H1 (cell line): Measurements from ENCODE around the gene ZBTB38.

Experiments
- CTCF ChIP-seq, 3 experiments: IDR thresholded peaks; 1 replicate in 2 of 3; 2 replicates in 1 of 3; pipeline versions ENCODE4 v1.5.1 to v1.6.1; 2011; ENCODE audit warnings: low read length in 3 of 3, mild to moderate bottlenecking in 3 of 3, inconsistent platforms in 2 of 3, low read depth in 1 of 3, moderate library complexity in 1 of 3; ENCODE audit not compliant: insufficient read depth in 1 of 3; ENCODE audit errors: control extremely low read depth in 1 of 3
- EGR1 ChIP-seq: IDR thresholded peaks from 2 replicates; pipeline ENCODE4 v1.6.1; 2011; ENCODE audit warnings: low read depth, low read length, borderline replicate concordance
- EP300 ChIP-seq, 2 experiments: IDR thresholded peaks; 1 replicate in 1 of 2; 2 replicates in 1 of 2; pipeline ENCODE4 v1.6.1; 2011 to 2012; ENCODE audit warnings: low read depth in 2 of 2, low read length in 2 of 2, mild to moderate bottlenecking in 2 of 2, borderline replicate concordance in 1 of 2, inconsistent platforms in 1 of 2, moderate library complexity in 1 of 2
- EZH2 ChIP-seq: fragments of 200-600 bp; sonication (generic); IDR thresholded peaks from 2 replicates; pipeline ENCODE4 v1.7.1; 2012; ENCODE audit warnings: low read depth, mild to moderate bottlenecking, moderate library complexity, low read length, inconsistent platforms; ENCODE audit not compliant: severe bottlenecking
- PHF8 ChIP-seq: fragments of 200-600 bp; sonication (generic); conservative IDR thresholded peaks from 2 replicates; pipeline ENCODE4 v1.7.1; 2012; ENCODE audit warnings: low read depth, mild to moderate bottlenecking, inconsistent platforms, low read length, moderate library complexity
- POU5F1 ChIP-seq: IDR thresholded peaks from 2 replicates; pipeline ENCODE4 v1.6.1; 2011; ENCODE audit warnings: low read depth, mild to moderate bottlenecking, low read length, moderate library complexity
- RAD21 ChIP-seq, 2 experiments: IDR thresholded peaks in 1 of 2; conservative IDR thresholded peaks in 1 of 2; 2 replicates each; pipeline ENCODE4 v1.6.1; 2011; ENCODE audit warnings: low read depth in 2 of 2, low read length in 2 of 2, improper control_type of control experiment in 1 of 2, inconsistent platforms in 1 of 2, mild to moderate bottlenecking in 1 of 2, moderate library complexity in 1 of 2
- SP2 ChIP-seq: IDR thresholded peaks from 2 replicates; pipeline ENCODE4 v1.6.1; 2012; ENCODE audit warnings: mild to moderate bottlenecking, low read length, inconsistent platforms
- TAF1 ChIP-seq: IDR thresholded peaks from 2 replicates; pipeline ENCODE4 v1.6.1; 2011; ENCODE audit warnings: mild to moderate bottlenecking, low read depth, low read length
- USF2 ChIP-seq: IDR thresholded peaks from 2 replicates; pipeline ENCODE4 v1.6.1; 2011; ENCODE audit warnings: low read length, improper control_type of control experiment
- YY1 ChIP-seq: IDR thresholded peaks from 2 replicates; pipeline ENCODE4 v1.6.1; 2011; ENCODE audit warnings: low read depth, mild to moderate bottlenecking, low read length
- TF ChIP-seq, protein P1 (sequence below): IDR thresholded peaks from 2 replicates; pipeline ENCODE4 v1.6.1; 2011; ENCODE audit warnings: low read depth, mild to moderate bottlenecking, low read length; ENCODE audit not compliant: insufficient read depth

GRCh38 chr3:141392416-141392815 is 24.1 kb downstream of the ZBTB38 start:
- TF ChIP-seq YY1 (no peak), RAD21 (IDR thresholded peaks at IDR 0.05 in 1 of 2, conservative IDR thresholded peaks at IDR 0.05 in 1 of 2; ENCODE audit: low read depth in 2 of 2, low read length in 2 of 2) (no peak), SP2 (no peak), CTCF (IDR thresholded peaks at IDR 0.05; ENCODE audit: control extremely low read depth in 1 of 3, insufficient read depth in 1 of 3, low read depth in 1 of 3, low read length in 3 of 3) (no peak), TAF1 (no peak), POU5F1 (no peak), EP300 (IDR thresholded peaks at IDR 0.05; ENCODE audit: borderline replicate concordance in 1 of 2, low read depth in 2 of 2, low read length in 2 of 2) (no peak), EZH2 (no peak), USF2 (no peak), EGR1 (no peak), PHF8 (no peak)
- TF ChIP-seq, protein P1, sequence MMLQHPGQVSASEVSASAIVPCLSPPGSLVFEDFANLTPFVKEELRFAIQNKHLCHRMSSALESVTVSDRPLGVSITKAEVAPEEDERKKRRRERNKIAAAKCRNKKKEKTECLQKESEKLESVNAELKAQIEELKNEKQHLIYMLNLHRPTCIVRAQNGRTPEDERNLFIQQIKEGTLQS: no peak
